ENCODE measurements around the gene LRMDA.
A peak's percentile ranks its signal among the peaks of the same experiment; 100 is the strongest.

LRMDA gene

GRCh38 chr10:75417522-75417927 lies 13.9 kb upstream of the LRMDA start (continued):
- TF ChIP-seq ZNF76 (tag by site-specific recombination; IDR thresholded peaks at IDR 0.05; ENCODE audit: borderline replicate concordance, low read depth) (no peak), ZNF169 (tag by site-specific recombination; IDR thresholded peaks at IDR 0.05) (no peak), YY1 (tag by site-specific recombination; IDR thresholded peaks at IDR 0.05) (no peak), ZNF692 (tag by site-specific recombination; IDR thresholded peaks at IDR 0.05) (no peak), ZBTB26 (tag by site-specific recombination; optimal IDR thresholded peaks at IDR 0.05) (no peak), ZNF585B (tag by site-specific recombination; IDR thresholded peaks at IDR 0.05) (no peak), ZNF223 (tag by site-specific recombination; IDR thresholded peaks at IDR 0.05) (no peak), BCL11A (tag by site-specific recombination; IDR thresholded peaks at IDR 0.05; ENCODE audit: low read depth) (no peak), ZNF544 (tag by site-specific recombination; IDR thresholded peaks at IDR 0.05) (no peak), ZNF600 (tag by site-specific recombination; IDR thresholded peaks at IDR 0.05) (0 out of 2 replicates have a peak, but pooled peaks have one; percentile 31), ZNF366 (tag by site-specific recombination; conservative IDR thresholded peaks at IDR 0.05) (peak; percentile 64), ZNF707 (tag by site-specific recombination; IDR thresholded peaks at IDR 0.05) (no peak), TCF7L2 (IDR thresholded peaks at IDR 0.05; ENCODE audit: borderline replicate concordance, low read depth, low read length) (0 out of 2 replicates have a peak, but pooled peaks have one; percentile 19), PRDM4 (tag by site-specific recombination; IDR thresholded peaks at IDR 0.05) (no peak), ELK4 (IDR thresholded peaks at IDR 0.05; ENCODE audit: borderline replicate concordance, low read depth, low read length) (no peak), REST (tag by site-specific recombination; IDR thresholded peaks at IDR 0.05) (no peak), TSHZ1 (tag by site-specific recombination; IDR thresholded peaks at IDR 0.05; ENCODE audit: borderline replicate concordance) (no peak), EGR2 (tag by site-specific recombination; IDR thresholded peaks at IDR 0.05; ENCODE audit: low read depth) (peak; percentile 40; the same call in 1 of the 2 replicates), HOXA7 (CRISPR knock-in tag; IDR thresholded peaks at IDR 0.05; ENCODE audit: borderline replicate concordance) (no peak), GFI1B (tag by site-specific recombination; IDR thresholded peaks at IDR 0.05) (no peak), ZEB2 (tag by site-specific recombination; IDR thresholded peaks at IDR 0.05) (0 out of 2 replicates have a peak, but pooled peaks have one; percentile 25), ZNF654 (tag by site-specific recombination; IDR thresholded peaks at IDR 0.05; ENCODE audit: low read depth) (no peak), ATF2 (tag by site-specific recombination; IDR thresholded peaks at IDR 0.05; ENCODE audit: low read depth) (no peak), KLF9 (tag by site-specific recombination; IDR thresholded peaks at IDR 0.05; ENCODE audit: low read depth) (no peak)
